ENCODE results near the gene MPZL1.
A peak's percentile ranks its signal among the peaks of the same experiment; 100 is the strongest.
"Not testable (repeated sequence)": the region's sequence is repeated elsewhere in the genome, so short reads cannot be mapped to it uniquely, and the experiment has no call there.

MPZL1 gene

DNA sequence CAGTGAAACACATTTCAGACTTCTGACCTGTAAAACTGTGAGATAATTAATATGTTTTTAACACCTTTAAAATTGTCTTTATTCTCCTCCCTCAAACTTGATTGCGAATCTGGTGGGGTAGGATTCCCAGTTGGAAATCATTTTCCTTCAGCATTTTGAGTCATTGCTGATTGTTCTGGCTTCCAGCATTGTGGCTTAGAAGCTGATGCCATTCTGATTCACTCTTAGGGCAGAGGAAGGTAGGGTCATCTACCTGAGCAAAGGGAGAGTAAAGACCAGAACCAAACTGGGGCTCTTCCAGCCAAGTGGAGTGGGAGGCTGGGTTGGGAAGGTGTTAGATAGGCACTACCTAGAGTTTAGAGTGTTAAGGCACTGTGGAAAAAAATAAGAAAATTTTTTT lies 61.2 kb downstream of the MPZL1 start:
- no peak for DNase-seq

DNA sequence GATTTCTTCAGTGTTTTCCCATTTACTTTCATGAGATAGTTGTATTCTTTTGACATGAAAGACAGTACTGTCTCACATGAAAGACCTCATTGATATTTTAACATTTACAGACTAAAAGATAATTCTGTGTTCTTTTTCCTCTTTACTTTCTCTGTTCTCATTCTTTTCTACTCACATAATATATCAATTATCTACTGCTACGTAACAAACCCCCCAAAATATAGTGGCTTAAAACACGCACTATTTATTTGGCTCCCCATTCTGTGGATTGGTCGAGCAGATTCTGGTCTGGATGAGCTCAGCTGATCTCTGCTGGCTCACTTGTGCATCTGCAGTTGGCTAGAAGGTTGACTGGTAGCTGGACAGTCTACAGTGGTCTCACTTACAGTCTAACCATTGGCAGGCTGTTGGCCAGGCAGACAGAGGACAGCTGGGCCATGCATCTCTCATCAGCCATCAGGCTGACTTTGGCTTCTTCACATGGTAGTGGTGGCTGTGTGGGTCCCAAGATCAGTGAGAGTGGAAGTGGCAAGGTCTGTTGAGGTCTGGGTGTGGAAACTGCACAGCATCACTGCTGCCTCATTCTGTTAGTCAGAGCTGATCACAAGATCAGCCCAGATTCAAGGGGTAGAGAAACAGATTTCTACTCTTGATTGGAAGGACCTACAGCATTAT lies 63.2 kb downstream of the MPZL1 start:
- DNase-seq = no peak

DNA sequence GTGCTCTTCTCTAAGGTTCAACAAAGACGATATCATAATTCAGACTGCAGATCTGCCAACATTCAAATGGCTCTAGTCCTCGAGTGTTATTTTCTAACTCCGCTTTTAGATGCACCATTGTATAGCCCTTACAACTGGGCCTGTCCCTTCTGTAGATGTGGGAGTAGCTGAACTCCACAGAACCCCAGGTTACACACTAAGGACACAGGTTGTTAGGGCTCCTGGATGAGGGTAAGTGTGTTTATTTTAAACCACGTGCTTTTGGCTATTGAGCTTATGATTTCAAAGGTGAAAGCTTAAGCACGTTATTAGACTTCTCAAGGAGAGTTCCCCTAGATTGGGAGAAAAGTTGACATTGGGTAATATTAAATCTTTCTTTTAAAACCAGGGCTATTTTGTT lies 64.7 kb downstream of the MPZL1 start:
- no peak for DNase-seq

DNA sequence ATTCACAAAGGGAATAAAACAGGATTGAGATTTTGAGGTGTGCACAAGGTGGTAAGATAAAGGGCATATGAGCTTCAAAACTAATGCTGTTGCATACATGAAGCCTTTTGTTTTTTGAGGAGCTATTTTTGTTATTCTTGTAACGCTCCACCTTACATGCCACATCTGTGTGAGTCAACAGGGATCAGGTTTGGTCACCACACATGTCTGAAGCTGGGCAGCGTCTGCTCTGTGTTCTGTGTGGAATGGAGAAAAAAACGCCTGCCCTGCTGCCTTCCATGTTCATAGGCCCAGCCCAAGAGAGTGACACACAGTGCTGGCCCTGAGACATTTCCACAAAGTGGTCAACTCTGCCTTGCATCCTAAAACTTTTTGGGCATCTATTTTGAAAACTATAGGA lies 67.7 kb downstream of the MPZL1 start:
- no peak for DNase-seq

DNA sequence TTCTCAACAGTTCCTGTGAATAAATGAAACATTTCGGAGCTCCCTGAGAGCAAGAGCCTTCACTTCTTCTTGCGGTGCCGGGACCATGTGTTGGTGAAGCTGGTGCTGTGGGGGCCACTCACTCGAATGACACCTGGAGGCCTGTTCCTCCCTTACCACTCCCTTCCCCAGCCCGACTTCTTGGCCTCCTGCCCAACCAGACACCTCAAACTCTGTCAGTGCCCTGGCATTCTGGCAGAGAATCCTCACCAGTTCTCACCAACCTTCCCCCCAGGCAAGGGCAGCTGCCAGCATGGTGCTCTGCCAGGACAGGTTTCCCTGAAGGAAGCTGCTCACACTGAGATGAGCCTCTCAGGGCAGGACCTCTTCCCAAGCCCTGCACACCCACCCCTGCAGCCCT lies 68.3 kb downstream of the MPZL1 start:
- DNase-seq = no peak

DNA sequence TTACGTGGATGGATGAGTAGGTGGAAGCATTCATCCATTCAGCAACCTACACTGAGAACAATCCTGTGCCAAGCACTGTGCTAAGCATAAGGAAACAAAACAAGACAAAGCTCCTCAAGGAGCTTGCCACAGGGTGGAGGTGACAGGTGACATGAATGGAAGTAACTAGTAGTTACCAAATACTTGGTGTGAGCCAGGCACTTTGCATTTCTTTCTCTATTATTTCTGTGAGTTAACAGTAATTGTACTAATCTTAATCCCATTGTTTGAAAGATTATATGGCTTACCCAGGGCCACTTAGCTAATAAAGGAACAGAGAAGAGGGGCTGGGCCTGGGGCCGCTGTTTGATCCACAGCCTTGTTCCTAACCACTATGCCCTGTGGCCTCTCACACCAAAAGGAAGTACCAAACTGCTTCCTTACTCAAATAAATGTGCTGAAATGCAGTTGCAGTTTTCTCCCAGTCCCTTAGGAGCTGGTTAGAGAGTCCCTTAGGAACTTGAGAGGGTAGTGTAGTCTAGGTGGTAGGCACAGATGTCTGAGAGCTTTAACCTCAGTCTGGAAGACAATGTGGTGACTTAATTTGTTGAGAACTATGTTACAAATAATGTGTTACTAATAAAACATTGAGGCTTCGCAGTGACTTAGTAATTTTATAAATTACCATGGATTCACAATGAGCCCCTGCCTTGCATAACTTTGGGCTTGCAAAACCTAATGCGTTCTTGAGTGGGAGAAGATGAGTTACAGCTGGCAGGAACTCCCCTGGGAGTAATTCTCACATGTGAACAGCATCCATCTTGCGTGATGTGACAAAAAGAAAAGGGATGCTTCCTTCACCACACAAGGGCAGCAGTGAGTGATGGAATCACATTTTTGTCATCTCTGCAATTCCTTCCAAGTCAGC lies 69.8 kb downstream of the MPZL1 start:
- no peak for DNase-seq

DNA sequence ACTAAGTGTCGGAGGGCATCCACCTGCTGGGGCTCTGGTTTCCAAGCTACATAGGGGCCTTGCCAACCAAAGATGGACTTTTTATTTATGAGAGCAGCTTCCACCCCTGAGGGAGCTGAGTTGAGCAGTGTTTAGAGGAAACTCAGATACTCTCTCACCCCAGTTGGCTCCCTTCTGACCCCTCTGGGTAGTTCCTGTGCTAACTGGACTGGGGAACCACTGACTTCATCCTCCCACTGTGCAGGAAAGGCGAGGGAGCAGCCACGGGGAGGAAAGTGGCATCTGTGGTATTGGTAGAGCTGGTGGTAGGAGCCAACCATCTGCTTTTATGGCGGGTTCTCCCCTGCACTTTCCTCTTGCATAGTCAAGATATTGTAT lies 70.4 kb downstream of the MPZL1 start:
- no peak for DNase-seq

DNA sequence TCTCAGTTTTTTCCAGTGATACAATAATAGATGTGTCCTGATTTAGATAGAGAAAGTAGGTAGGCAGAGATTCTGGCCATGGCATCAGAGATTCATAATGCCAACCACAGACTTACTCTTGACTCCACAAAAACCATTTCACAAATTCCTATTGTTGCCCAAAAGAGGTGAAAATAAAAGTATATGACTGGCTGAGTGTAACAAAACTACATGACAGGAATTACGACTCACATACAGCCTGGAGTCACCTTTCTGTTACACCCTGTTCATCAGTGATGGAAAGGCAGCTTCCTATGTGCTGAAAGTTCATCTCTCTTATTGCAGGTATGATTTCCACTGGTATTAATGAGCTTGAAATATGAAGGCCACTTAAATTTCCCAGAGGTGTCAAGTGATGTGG lies 72.3 kb downstream of the MPZL1 start:
- no peak for DNase-seq

DNA sequence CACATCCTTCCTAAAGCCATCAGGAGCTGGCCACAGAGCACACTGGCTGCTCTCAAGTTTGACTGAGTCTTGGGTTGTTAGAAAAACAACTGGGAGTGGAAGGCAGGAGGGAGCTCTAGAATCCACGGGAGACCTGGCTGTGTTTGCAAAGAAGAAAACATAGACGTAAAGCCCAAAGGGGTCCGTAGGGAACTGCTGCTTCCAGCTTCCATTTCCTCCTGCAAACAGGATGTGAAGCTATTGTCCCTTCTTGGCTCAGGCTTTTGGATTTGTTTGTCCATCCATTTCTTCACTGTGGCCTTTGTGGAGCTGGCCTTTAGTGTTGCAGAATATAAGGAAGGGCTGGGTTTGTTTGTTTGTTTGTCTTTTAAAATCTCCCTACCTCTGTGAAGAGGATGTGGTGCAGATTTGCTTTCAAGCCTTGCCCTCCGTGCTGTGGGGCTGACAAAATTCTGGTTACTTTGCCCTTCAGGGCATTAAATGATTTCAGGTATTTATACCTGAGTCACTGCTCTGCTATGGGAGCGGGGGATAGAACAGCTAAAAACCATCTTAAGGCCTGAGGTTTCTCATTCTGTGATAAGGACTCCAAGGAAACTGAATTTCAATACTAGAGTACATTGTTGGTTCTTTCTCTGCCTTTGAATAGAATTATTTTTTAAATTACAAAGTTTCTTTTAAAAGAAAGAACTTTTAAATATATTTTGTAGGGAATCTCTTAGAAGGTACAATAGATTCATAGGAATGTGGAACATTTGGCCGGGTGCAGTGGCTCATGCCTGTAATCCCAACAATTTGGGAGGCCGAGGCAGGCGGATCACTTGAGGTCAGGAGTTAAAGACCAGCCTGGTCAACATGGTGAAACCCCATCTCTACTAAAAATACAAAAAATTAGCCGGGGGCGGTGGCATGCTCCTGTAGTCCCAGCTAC lies 74.3 kb downstream of the MPZL1 start:
- DNase-seq = no peak

DNA sequence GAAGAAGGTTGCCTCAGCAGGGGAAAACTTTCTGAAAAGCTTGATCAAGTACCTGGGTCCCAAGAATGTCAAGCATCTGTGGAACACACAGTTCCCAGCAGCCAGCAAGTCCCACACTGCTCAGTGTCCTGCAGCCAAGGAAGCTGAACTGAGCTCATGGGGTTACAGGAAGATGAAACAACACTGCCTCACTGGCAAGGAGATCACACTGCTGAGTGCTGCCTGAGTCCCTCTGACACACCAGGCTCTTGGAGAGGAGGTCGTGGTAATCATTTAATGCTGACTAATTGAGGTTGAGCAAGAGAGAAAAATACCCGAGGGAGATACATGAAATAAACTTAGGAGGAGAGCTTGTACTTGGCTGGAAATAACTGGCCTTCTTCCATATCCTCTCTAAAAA lies 75.2 kb downstream of the MPZL1 start:
- no peak for DNase-seq

DNA sequence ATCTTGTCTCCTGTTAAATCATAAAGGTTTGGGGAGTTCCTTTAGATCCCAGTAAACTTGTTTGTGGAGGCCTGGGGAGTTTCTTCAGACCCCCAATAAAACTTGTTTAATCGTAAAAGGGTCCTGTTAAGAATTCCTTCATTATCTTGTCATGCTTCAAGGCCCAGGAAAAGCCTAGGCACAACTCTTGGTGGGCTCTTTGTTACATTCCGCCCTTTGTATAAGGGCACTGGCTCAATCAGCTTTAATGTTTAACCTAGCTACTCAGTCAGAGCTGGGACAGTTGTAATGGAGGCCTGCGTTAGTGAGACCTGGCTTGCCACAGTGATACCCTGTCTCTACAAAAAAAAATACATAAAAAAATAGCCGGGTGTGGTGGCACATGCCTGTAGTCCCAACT lies 77.2 kb downstream of the MPZL1 start:
- DNase-seq = no peak

DNA sequence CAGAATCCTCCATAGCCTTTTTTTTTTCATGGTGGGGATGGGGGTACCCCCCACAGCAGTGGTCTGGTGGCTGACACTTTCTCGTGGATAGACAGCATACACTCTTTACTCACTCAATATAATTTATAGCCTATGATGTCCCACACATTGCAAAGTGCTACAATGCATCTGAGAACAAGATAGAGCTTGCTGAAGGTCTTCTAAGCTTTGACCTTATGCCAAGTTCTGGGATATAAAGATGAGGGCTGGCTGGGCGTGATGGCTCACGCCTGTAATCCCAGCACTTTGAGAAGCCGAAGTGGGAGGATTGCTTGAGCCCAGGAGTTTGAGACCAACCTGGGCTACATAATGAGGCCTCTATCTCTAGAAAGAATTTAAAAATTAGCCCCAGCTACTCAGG lies 78.0 kb downstream of the MPZL1 start:
- no peak for DNase-seq

DNA sequence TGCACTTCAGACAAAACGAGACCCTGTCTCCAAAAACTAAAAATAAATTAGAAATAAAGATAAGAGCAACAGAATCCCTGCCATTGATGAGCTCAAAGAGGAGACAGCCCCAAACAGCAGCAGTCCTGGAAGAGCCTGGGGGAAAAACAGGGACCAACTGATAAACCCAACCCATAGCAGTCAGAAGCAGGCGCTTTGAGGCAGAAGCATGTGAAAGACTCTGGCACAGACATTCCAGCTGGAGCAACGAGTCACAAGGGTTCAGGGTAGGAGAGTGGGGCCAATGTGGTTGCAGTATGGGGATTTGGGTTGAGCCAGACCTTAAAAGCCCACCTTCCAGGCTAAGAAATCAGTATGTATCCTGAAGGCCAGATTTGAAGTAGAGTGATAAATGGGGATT lies 78.5 kb downstream of the MPZL1 start:
- DNase-seq = no peak

DNA sequence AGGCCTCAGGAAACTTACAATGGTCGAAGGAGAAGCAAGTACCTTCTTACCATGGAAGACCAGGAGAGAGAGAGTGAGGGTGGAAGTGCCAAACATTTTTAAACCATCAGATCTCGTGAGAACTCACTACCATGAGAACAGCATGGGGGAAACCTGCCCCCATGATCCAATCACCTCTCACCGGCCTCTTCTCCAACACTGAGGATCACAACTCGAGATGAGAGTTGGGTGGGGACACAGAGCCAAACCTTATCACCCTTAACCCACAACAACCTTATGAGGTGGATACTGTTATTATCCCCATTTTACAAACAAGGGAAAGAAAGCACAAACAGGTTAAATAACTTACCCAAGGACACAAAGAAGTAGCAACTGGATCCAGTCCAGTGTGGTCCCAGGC lies 80.5 kb downstream of the MPZL1 start:
- DNase-seq = no peak

DNA sequence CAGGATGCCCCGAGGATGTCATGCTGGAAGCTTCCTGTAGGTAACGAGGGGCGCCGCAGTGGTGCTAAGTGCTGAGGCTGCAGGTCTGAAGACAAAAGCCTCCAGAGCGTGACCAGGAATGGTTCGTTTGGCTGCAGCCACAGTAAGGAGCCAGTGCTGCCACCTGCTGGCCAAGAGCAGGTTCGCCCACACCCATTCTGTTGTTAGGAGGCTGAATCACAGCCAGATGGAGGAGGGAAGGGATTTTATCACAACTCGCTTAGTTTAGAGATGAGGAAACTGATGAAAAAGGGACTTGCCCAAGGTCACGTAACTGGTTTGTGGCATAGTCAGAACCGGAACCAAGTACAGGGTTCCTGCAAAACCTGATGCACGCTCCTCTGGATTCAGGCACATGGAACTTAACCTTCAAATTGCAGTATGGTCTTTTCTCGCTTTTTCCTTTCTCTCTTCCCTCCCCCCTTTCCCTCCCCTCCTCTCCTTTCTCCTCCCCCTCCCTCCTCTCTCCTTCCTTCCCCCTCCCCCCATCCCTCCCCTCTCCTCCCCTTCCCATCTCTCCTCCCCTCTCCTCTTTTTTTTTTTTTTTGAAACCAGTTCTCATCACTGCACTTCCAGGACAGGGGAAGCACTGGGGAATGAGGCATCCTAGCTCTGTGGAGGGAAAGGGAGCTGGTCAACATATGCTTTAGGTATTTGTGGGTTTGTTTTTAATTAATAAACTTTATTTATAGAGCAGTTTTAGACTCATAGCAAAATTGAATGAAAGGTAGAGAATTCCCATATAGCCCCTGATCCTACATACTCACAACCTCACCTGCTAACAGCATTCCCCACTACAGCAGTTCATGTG lies 81.8 kb downstream of the MPZL1 start:
- peak; percentile 90 for DNase-seq

DNA sequence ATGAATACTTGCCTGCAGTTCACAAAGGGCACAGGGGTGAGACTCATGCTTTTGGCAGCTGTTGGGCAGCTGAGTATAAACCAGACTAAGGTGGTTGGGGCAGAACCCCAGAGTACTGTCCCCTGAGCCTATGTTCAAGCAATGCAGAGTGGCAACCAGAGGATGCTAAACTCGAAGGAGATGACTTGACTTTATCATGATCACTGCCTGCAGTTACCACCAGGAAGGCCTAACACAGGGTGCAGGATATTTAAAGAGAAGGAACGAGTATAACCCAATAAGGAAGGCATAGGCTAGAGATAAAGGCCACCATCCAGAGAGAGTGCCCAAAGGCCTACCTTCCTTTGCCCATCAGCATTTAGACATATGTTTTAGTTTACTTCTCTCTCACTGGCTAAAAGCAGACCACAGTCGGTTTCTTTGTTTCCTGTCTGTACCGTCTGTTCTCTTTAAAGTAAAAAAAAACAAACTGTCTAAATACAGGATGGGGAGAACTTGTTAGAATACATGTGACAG lies 83.3 kb downstream of the MPZL1 start:
- DNase-seq = peak; percentile 15

DNA sequence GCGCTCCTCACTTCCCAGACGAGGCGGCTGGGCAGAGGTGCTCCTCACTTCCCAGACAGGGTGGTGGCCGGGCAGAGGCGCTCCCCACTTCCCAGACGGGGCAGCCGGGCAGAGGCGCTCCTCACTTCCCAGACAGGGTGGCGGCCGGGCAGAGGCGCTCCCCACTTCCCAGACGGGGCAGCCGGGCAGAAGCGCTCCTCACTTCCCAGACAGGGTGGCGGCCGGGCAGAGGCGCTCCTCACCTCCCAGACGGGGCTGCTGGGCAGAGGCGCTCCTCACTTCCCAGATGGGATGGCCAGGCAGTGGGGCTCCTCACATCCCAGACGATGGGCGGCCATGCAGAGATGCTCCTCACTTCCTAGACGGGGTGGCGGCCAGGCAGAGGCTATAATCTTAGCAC lies 84.5 kb downstream of the MPZL1 start:
- not testable (repeated sequence) for DNase-seq

DNA sequence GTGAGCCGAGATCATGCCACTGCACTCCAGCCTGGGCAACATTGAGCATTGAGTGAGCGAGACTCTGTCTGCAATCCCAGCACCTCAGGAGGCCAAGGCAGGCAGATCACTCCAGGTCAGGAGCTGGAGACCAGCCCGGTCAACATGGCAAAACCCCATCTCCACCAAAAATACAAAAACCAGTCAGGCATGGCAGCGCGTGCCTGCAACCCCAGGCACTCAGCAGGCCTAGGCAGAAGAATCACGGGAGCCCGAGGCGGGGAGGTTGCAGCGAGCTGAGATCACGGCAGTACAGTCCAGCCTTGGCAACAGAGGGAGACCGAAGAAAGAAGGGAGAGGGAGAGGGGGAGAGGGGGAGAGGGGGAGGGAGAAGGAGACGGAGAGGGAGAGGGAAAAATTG lies 84.9 kb downstream of the MPZL1 start:
- DNase-seq = not testable (repeated sequence)

DNA sequence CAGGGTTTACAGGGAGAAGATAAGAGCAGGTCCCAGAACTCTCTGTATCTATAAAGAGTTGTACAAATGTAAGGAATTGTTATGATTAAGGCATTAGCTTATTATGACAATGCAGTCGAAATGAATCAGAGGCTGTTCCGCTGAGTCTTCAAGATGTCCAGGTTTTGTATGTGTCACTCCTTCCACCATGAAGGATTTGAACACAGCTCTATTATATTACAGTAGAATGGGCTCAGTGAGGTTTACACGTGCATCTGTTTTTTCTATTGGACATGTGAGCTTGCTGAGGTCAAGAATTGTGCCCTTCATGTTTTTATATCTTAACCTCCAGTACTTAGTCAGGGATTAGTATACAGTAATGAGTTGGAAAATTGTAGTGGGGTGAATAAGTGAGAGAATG lies 86.3 kb downstream of the MPZL1 start:
- DNase-seq = no peak

DNA sequence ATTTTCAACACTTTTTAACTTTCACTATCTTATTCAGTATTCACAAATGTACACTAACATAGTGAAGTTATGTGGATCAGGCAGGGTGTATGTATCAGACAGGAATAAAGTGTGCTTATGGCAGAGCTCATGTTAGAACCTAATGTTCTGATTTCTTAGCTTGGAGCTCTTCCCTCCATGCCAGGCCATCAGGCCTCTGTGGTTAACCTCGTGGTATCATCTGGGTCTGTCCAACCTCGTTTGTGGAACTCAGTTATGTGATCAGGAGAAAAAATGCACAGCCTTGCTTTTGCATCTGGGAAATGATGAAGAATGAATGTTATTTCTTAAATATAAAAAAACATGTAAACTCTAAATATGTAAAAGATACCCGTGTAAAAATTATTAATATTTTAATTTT lies 86.9 kb downstream of the MPZL1 start:
- no peak for DNase-seq

DNA sequence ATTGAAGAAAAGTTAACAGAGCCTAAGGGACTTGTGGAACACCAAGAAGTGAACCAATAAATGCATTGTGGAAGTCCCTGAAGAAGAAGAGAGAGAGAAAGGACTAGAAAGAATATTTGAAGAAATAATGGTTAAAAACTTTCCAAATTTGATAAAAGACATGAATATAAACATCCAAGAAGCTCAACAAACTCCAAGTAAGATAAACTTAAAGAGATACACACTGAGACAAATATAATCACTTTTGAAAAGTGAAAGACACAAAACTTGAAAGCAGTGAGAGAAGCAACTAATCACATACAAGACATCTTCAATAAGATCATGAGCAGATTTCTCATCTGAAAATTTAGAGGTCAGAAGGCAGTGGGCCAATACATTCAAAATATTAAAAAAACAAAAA lies 91.2 kb downstream of the MPZL1 start:
- DNase-seq = no peak

DNA sequence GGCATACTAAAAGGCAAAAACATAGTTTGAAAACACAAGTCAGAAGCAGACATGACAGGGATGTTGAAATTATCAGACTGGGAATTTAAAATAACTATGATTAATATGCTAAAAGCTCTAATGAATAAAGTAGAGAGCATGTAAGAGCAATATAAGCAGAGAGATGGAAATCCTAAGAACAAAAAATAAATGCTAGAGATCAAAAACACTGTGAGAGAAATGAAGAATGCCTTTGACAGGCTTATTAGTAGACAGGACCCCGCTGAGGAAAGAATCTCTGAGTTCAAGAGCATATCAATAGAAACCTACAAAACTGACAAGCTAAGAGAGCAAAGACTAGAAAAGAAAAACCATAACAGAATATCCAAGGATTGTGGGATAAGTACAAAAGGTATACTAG lies 93.9 kb downstream of the MPZL1 start:
- DNase-seq = no peak

Measured in activated naive CD4-positive, alpha-beta T cell treated with Interleukin-2 at 50 U/mL for 16 hours (primary cell).